Fibroblast of skin of left biceps (primary cell): Measurements from ENCODE around the gene NACC2.
A peak's percentile ranks its signal among the peaks of the same experiment; 100 is the strongest.

Experiments used
- DNase-seq, 2 experiments: peaks; one replicate each; pipeline ENCODE4 v3.0.0-alpha.2; 2013; ENCODE audit warnings: low read depth in 2 of 2

NACC2 gene

GRCh38 chr9:136023410-136024225, 71.5 kb downstream of the NACC2 start:
- peak; percentile 40 to 42 for DNase-seq

- DNase-seq, result no peak
These were observed 72.2 kb downstream of the NACC2 start for GRCh38 chr9:136022731-136023409.

- no peak for DNase-seq
These were observed 73.0 kb downstream of the NACC2 start for GRCh38 chr9:136021872-136022681.

DNA sequence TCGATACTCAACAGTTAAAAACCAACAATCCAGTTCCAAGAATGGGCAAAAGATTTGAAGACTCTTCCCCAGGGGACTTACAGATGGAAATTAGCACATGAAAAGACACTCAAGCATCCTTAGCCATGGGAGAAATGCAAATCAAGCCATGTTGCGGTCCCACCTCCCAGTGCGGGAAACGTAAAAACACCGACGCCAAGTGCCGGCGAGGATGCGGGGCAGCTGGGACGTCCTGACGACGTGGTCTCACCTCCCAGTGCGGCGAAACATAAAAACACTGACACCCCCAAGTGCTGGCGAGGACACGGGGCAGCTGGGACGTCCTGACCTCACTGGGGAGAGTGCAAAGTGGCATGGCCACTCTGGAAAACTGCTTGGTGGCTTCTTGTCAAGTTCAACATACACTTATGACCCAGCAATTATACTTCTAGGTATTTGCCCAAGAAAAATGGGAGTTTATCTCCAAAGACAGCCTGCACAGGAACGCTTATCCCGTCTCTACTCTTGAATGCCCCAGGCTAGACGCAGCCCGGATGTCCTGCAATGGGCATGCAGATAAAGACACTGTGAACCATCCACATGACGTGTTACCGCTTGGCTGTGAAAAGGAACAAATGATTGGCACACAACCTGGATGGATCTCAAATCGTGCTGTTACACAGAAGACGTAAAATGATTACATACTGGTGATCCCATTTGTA, 73.8 kb downstream of the NACC2 start:
- DNase-seq, result no peak

GRCh38 chr9:136020671-136021070, 74.4 kb downstream of the NACC2 start:
- DNase-seq, result no peak

DNA sequence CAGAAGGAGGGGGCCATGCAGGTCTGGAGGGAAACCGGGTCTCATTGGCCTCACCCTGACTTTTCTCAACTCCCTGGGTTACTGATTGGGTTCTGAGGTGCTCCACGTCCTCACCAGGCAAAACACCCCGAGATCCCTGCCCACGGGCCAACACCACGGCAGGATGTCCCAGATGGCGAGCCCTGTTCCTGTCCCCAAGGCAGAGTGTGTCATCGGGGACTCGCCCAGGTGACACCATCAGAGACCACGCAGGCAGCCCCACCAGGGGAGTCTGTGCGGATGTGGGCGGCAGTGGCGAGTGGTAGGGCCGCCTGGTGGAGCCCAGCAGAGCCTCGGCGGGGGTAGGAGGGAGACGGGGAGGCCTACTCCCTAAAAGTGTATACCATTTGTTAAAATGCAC, 74.9 kb downstream of the NACC2 start:
- DNase-seq, result no peak

GRCh38 chr9:136019681-136020060, 75.4 kb downstream of the NACC2 start:
- DNase-seq, result no peak

GRCh38 chr9:136019041-136019680, 75.9 kb downstream of the NACC2 start:
- DNase-seq, result no peak

DNA sequence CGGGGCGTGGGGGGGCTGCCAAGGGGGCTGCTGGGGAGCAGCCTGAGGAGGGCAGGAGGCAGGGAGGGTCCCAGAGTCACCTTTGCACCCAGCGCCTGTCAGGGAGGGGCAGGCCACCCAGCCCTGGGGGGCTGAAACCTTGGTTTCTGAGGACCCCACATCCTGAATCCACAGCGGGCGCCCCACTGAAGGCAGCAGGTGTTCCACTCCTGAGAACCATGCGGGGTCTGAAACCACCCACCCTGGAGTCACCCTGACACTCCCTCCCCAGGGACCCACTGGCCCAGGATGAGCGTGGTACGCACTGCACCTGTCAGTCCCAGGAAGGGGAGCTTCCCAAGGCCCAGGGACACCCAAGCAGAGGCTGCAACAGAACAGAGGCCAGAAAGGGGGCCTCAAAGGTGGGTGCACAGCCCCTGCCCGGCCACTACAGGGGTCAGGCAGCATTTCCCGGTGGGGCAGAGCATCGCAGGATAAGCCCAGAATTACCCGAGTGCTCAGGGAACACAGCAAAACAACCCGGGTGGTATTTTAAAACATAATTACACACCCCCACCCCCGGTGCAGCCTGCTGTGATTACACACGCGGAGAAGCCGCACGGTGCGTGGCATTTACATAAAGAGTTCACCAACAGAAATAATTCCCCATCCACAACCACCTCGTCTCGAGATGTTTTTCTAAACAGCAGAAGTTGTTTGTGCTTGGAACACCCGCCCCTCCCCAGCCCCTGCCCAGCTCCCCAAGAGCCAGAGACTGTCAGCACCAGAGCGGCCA, 76.6 kb downstream of the NACC2 start:
- DNase-seq, result no peak

- no peak for DNase-seq
These were observed 77.5 kb downstream of the NACC2 start for GRCh38 chr9:136017289-136018190.

- no peak for DNase-seq
These were observed 78.4 kb downstream of the NACC2 start for GRCh38 chr9:136016572-136017288.

DNA sequence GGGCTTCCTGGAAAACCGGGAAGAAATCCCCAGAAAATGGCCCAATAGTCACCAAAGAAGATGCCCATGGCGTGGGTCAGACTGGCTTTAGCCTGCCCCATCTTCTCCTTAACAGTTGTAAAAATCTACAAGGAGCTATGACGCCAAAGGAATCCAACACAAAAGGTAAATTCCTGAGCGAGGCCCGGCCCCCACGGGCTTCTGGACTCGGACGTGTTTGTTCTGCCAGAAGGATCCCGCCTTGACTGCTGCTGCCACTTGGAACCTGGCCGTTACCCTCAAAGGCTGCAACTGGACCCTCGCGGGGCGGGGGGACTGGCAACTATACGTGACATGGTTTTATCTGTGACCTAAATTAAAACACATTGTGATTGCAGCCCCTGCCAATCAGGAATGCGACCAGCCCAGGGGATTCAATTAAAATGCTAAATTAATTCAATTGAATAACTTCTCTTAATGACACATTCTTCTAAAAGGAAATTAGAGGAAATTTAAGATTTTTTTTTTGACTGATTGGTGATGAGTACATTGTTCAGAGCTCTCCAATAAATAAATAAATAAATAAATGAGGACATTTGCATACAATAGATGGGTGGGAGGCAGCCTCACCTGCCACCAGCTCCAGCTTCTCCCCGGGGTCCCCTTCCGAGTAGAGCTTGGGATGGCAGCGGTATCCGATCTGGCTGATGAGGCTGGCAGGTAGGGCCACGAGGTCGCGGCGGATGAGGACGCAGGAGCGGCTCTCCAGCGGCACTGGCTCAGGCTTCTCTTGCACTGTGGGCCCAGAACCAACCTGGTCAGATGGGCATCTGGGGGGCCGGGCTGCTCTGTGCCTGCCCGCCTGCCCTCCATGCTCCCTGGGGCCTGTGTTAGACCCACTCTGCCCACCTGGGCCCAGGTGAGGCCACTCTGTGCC, 79.2 kb downstream of the NACC2 start:
- no peak for DNase-seq

DNA sequence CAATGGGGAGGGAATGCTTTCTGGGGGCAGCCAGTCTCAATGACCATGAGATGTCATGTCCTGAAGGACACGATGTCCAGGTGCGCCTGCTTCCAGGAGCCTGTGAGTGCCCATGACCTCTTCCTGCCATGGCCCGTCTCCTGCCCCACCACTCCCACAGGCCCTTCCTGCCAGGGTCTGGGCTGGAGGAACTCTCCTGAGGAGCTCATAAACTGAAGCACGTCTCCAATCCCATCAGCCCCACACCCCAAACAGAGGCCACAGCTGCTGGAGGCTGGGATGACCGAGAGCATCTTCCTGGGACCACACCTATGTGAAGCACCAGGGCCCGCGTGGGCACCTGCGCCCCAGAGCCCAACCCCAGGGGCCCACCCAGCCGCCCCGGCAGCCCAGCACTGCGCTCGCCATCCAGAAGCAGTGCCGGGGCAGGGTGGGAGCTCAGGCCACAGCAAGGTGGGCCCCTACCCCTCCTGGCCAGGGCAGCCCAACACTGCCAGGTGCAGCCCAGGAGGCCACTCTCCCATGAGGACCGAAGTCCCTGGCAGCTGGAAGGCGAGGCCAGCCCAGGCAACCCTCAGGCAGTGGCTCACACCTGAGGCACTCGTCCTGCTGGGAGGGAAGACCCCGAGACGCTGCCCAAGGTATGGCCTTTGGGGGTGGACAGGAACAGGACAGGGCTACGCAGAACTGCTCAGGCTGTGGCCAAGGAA, 80.0 kb downstream of the NACC2 start:
- no peak for DNase-seq

GRCh38 chr9:136014147-136014923, 80.8 kb downstream of the NACC2 start:
- no peak for DNase-seq

DNA sequence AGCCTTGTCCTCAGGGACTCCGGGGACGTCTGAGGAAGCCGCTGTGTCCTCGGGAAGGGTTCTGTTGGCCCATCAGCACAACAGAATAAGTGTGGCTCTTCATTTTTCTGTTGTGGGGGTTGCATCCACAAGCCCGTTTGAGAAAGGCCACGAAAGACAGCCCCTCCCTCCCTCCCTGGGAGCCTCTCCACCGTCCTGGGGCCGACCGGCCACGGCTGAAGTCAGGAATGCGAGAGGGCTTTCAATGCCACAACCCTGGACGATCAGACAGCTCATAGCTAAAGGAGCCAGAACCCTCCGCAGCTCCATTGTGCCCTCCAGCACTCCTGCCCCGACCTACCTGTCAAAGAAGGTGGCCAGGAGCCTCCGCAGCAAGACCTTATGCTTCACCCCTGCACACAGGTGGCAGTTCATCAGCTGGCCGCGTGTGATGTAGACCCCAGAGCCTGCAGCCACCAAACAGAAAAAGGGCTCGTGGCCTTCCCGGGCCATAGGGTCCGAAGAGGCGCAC, 81.5 kb downstream of the NACC2 start:
- no peak for DNase-seq

DNA sequence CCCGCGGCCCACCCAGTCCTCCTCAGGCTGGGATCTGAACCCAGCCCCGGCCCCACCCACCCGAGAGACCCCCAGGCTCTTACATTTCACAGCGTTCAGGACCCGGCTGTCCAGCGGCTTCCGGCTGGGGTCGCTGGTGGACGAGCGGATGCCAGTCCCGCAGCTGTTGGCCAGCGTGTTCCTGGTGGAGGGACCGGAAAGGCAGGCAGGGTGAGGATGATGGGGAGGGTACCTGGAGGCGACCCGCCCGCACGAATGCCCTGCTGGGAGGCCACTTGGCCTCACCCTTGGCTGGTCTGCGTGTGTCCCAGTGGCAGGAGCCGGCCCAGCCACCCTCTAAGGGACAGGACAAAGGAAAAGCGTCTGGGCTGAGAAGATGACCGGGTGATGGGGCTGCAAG, 82.0 kb downstream of the NACC2 start:
- DNase-seq, result no peak
